GM18870 (cell line): ENCODE results near the gene CNTNAP5.

ENCODE experiments used
- ATAC-seq: cut with Tn5 transposase; IDR thresholded peaks from one replicate; pipeline ENCODE4 v1.9.1; 2021; ENCODE audit warnings: moderate library complexity; ENCODE audit not compliant: unreplicated experiment

The CNTNAP5 gene

GRCh38 chr2:124664363-124664762 lies 639.3 kb downstream of the CNTNAP5 start:
- no peak for ATAC-seq

DNA sequence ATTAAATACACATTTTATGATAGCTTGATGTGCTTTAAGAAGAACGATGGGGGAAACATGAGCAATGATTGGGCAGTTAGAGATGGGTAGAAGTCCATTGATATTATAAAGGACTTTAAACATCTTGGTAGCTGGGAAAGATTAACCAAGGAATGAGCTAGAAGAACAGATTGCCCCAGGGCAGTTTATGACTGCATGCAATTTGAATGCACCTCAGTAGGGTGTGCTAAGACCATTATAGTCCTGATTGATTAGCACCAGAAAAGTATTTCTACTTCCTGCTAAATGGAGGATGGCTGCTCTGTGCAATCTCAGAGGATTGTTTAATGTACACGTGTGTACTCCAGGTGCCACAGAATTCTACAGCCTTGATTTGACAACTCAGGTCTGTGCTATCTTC lies 641.9 kb downstream of the CNTNAP5 start:
- no peak for ATAC-seq

- no peak for ATAC-seq
These were observed 643.1 kb downstream of the CNTNAP5 start for GRCh38 chr2:124668161-124668560.

DNA sequence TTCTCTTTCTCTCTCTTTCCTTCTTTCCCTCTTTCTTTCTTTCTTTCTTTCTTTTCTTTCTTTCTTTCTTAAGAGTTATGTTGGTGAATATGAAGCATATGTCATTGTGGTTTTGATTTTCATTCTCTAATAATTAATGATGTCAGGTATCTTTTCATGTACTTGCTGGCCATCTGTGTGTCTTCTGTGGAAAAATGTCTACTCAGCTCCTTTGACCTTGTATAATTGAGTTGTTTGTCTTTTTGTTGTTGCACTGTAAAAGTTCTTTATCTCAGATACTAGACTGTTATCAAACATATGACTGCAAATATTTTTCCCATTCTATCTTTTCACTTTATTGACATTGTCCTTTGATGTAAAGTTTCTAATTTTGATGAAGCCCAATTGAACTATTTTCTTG lies 645.1 kb downstream of the CNTNAP5 start:
- no peak for ATAC-seq

DNA sequence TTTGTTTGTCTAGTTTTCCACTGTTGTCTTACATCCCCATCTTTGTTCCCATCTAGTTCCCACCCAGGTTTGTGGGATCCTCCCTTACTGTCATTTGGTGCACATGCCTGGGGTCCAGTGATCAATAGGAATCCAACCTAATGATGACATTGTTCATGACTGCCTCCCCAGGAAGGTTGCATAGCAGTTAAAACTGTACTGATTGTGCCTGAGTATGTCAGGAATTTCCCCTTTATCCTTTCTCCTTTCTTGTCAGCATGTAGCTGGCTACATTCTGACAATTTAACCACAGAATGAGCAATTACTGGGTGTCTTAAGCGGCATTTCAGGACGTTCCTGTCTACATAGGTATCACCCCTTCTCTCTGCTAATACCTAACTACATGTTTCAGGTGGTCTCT lies 653.0 kb downstream of the CNTNAP5 start:
- no peak for ATAC-seq

DNA sequence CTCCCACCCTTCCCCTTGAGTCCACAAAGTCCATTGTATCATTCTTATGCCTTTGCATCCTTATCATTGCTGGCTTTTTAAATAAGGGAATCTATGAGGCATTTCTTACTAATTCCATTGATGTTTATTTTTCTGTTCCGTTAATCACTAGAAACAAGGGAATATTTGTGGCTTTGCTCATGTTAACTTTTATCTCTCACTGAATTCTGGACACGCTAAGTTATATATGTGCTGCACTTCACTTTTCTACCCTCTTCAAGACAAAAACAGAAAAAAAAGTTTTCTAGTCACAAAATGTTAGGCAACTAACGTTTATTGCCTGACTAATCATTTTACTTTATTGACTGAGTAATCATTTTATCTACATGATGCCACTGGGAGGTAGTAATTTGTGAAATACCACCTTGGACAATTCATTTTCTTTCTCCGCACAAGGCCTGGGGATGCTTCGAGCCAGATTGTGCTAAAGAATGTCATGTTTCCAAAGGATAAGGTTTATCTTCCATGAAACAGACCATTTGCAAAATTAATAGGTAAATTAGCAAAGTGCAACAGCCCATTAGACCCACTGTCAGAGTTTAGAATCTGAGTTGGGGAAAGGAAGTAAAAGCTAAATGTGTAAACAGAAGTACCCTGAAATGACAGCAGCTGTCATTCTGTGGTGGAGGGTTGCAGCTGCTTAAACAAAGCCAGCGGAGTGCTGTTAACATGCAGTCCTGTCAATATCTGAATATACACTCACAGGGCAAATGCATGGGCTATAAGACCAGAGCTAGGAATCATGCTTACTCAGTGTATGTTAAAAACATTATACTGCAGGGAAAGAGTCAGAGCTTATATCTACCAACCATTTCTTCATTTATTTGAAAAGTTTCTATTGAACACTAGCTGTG lies 658.7 kb downstream of the CNTNAP5 start:
- ATAC-seq, result no peak

DNA sequence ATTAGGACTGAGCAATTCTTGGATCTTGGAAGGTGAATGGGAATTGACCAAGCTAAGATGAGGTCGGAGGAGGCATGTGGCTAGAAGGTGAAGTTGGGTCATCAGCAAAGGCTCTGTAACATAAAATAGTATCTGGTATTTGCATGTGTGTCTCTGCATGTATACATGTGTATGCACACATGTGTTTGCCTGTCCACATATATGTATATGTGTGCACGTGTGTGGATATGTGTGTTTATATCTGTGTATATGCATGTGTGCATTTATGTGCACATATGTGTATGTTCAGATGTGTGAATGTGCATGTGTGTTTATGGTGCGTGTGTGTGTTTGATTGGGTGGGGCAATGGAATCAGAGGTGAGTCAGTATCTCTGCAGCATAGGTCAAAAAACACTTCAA lies 664.3 kb downstream of the CNTNAP5 start:
- no peak for ATAC-seq

DNA sequence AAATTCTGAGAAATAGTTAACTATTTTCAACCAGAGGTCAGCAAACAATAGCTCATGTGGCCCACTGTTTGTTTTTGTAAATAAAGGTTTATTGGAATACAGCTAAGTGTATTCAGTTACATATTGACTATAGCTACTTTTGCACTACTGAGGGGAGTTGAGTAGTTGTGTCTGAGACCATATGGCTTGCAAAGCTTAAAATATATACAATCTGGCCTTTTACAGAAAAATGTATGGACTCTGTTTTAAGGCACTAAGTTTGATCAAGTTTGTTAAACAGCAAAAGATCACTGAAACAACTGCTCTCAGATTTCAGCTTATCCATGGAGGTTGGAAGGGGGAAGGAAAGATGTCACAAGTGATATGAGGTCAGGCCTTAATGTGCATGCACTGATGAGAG lies 667.1 kb downstream of the CNTNAP5 start:
- ATAC-seq, result no peak

DNA sequence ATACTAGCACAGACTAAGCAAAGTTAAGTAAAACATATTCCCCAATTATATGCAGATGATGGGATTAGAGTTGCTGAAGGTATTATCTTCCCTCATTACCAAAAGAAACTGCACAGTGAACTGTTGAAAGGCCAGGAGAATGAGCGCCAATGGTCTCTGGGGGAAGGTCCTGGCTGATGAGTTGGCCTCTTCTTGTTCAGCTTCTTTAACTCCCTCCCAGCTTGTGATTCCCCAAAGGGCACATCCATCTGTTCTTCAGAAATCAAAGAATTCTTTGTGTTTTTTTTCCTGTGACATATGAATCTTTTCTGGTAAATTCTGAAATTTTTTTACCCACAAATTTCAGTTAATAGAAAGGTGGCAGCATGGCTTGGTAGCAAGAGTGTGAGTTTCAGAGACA lies 667.6 kb downstream of the CNTNAP5 start:
- no peak for ATAC-seq

GRCh38 chr2:124693156-124693555 lies 668.1 kb downstream of the CNTNAP5 start:
- ATAC-seq, result no peak

DNA sequence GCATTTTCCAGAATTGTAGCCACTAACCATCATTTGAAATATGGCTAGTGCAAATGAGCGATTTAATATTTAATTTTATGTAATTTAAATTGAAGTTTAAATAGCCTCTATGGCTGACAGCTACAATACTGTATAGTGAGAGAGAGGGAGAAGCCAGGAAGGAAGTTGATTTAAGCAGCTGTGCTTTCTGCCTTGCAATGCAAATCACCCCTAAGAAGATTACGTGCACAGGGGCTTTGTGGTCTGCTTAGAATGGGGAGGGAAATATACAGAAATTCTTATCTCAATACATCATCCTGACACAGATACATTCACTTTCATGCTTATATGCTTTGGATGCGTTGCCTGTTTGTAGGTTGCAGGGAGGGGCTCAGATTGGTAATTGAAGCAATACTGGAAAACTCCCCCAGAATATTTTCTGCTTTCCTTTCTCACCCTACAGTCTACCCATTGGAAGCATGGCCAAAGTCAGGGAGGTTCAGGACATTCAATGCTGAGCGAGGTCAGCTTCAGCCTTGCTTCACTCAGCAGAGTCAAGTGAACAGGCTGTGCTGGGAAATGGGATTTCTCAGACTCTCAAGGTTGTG lies 674.0 kb downstream of the CNTNAP5 start:
- ATAC-seq, result no peak

DNA sequence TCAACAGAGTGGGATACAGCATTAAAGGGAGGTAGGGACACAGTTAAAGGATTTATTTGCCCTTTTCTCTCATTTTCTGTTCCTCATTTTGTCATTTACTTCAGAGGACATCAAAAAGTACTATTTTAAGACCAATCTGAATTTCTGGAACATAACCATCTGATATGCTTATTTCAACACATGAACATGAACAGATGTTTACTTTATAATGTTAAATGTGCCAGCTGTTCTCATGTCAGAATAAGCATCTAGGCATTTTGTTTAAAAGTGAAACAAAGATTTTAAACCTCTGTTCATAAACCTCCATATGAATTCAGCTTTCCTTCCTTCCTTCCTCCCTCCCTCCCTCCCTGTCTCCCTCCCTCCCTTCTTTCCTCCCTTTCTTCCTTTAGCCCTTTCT lies 677.7 kb downstream of the CNTNAP5 start:
- ATAC-seq, result no peak

DNA sequence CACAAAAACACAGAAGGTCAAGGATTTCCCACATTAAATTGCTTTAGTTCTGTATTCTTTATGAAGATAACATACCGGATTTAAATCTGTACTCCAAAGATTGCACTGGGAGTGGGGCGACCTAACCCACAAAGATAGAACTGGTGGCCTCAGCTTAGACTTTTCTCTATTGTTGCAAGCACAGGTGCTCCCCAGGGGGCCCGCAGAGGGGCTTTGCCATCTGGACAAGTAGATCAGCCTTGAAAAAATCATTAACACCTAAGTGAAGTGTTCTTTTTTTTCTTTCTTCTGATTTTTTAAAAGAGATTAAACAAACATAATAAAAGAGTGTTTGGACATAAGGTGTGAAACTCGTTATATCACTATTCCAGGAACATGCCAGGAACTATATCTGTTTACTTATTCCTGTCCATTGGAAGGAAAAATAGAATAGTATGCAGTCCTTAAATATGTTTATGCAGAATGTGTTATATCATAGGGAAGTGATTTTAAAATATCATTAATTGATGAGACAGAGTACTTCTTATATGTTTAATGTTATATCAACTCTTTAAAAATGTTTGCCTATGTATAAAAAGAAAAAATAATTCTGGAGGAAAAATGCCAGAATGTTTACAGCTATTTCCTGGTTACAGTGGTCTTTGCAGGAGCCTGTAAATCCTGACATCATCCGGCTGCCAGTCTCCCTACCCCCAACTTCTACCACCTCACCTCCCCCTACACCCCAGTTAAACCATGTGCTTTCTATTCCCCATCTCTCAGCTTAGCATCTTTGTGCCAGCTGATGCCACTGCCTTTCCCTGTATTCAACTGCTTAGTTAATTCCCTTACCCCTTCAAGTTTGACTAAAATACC lies 679.2 kb downstream of the CNTNAP5 start:
- no peak for ATAC-seq

DNA sequence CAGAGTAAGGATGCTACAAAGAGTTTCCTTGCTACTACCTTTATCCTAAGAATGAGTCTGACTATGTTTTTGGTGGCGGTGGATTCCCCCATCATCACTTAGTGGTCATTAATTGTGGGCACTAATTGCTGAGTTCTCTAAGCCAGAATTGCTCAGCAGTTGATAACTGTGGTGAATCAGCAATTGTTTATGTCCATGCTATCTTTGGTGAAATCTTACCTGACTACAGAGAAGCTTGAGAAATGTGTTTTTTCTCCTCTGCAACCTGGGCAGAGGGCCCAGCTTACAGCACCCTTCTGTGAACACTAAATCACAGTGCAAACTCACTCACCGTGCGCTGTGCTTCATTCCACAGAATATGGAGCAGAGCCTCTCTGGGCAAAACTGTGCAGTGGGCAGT lies 683.6 kb downstream of the CNTNAP5 start:
- ATAC-seq, result no peak

GRCh38 chr2:124713969-124714368 lies 688.9 kb downstream of the CNTNAP5 start:
- no peak for ATAC-seq

DNA sequence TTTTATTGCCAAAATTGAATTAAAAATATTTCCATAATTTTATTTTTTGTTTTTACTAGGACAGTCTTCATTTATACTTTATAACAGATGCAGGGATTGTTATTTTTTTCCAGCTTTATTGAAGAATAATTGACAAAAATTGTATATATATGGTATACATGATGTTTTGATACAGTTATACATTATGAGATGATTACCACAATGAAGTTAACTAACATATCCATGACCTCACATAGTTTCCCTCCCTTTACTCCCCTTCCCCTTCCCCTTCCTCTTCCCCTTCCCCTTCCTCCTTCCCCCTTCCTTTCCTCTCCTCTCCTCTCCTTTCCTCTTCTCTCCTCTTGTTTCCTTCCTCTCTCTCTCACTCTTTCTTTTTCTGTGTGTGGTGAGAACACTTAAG lies 700.1 kb downstream of the CNTNAP5 start:
- ATAC-seq, result no peak

GRCh38 chr2:124740636-124741035 lies 715.5 kb downstream of the CNTNAP5 start:
- ATAC-seq, result no peak

DNA sequence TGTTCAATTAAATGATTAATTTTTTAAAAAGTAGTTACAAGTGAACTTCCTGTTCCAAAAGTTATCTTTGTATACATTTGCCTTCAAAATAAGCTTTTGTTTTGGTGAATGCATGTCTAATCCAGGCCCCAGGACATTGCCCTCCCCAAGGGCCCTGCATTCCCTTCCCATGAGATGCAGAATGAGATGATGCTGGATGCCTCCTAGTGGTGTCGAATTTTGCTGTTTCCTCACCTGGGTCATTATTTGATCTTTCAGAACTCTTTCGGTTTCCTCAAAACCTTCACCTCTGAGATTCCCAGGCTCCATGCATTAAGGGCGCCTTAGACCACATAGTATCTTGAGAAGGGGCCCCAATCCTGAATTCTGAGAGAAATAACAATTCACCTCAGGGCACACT lies 728.8 kb downstream of the CNTNAP5 start:
- ATAC-seq, result no peak

DNA sequence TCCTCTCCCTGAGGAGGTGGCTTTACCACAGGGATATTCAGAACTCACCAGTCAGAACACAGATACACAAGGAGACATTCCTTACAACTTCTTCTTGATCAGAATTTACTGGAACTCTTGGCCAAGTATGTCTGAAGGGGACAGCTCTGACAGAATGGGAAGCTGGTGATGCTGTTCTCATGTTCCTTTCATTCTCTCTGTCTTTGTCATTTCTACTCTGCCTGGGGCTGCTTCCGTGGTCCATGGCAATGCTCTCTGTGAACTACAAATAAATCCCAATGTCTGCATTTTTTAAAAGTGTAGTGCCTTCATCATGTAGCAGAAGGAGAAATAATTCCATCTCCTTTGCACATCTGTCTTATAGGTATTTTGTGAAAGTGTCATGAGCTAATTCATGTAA lies 730.3 kb downstream of the CNTNAP5 start:
- no peak for ATAC-seq

DNA sequence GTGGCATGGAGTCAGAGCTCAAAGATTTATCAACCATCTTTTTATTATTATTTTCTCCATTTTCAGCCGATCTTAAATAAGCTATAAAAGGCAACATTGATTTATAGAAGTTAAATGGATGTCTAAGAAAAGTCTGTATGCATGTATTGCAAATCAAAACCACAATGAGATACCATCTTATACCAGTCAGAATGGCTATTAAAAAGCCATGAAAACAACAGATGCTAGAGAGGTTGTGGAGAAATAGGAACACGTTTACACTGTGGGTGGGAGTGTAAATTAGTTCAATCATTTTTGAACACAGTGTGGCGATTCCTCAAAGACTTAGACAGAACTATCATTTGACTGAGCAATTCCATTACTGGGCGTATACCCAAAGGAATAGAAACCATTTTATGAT lies 731.0 kb downstream of the CNTNAP5 start:
- ATAC-seq, result no peak

DNA sequence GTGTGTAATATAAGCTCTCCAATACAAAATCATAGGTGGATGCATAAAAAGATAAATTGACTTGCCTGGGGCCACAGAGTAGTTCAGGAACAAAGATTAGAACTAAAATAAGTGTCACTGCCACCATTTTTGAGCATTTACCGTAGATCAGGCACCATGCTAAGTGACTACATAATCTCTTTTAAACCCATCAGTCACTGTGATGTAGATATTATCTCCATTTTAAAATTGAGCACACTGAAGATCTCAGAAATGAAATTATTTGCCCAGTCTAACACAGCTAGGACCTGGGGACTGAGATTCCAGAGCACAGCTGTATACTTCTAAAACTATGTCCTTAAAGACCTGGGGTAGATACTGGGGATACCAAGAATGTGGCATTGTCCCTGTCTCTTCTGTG lies 737.3 kb downstream of the CNTNAP5 start:
- ATAC-seq, result no peak

- ATAC-seq, result no peak
These were observed 738.5 kb downstream of the CNTNAP5 start for GRCh38 chr2:124763611-124764010.
